Stimulated activated CD8-positive, alpha-beta memory T cell treated with anti-CD3 and anti-CD28 coated beads, Interleukin-2, amount 100 ng/mL, for 48 hours (primary cell): Measurements from ENCODE around the gene AIFM1.

Experiments used
- DNase-seq, 2 donors: peaks; one replicate each; pipeline ENCODE4 v3.0.0-alpha.2; 2020; ENCODE audit warnings: low read depth in 2 of 2

AIFM1 gene

DNA sequence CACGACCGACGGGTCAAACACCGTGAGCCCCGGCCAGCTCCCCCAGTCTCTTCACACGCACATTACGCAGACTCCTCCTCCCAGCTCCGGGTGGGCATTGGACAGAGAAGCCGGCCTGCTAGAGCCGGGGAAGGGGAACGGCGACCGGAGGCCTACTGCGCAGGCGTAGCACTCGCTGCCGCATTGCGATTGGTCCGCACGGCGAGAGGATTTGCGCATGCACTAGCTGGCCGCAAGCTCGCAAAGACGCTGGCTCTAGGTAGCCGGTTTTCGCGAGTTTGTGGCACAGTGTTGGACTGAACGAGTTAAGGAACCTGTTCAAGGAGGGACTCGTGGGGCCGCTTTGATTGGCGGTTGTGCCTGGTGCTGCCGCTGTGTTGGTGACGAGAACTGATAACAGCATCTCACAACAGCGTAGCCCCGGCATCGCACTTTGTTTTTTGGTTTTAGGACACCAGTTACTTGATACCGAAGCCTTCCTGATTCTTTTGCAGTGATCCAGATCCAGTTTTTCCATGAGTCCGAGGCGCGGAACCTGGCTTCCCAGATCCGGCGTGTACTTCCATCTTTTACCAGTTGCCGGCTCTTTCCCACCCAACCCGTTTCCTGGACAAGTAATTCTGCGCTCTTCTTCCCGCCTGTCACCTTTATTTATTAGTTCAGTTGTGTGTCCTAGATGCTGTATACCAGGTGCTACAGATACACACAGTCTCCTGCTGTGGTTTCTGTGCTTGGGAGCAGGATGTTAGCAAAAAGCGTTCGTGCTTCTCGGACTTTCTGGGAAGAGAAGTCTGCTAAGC, at the start of gene AIFM1:
AIFM1 (minus strand) TSS at position 139 of the 800 bp plus-strand sequence. CDS start 185 bp downstream, outside the sequence.
- peak; percentile 77 to 85 for DNase-seq

DNA sequence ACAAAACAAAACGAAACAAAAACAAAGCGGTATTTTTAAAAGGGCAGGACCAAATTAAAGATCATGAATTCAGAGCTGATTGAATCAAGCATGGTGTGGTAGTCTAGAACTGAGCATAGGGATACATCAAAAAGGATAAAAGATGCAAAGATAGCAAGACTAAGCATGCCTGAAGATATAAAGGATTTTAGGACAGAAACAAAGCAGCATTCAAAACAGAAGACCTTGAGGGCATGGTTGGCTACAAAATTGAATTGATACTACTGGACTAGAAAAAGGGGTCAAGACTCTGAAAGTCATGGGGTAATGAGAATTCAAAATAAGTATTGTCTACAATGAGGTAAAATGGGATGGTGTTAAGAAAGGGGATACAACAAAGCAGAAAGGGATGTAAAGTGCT, 47.7 kb upstream of the AIFM1 start:
- no peak for DNase-seq

DNA sequence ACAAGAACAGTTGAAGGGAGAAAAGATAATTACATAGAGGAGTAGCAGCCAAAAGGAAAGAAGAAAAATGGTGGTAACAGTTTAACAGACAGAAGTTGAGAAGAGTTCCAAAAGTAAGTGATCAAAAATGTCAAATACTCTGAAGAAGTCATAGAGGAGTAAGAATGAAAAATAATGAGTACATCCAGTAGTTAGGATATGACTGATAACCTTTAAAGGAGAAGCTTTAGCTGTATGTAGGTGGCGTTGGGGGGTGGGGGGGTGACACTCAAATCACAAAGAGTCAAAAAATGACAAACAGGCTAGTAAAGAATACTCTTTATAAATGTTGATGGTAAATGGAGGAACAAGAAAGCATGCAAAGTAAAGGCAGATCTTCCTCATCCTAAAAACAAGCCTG, 46.7 kb upstream of the AIFM1 start:
- DNase-seq = no peak

DNA sequence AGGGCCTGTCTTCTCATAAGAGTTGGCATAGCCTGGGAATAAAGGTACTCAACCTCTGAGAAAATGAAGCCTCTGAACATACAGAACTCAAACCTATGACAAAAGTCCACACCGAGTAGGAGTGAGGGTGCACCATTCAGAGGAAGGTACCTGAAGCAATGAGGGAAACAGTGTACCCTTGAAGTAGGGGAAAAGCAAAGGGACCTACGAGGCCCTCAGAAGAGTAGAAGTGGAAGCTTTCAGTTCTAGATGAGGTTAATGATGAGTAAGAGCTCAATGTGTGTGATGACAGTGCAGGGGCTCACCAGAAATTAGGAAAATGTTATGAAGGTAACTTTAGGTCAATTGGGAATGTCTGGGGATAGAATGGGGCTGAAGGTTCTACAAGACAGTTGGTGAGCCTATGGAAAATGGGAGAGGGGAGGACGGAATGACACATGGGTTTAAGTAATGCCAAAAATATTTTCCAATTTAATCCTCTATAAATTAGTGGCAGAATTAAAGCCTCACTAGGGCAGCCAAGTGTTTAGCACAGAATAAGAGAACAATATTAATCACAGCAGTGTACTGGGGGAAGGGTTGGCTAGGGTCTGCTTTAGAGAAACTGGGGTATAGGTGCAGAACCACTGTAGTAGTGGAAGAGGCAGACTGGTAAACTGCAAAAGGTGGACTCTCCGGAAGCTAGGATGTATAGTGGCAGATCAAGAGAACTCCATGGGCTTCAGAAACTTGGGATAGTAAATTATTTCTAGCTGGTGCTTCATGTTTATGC, 46.0 kb upstream of the AIFM1 start:
- DNase-seq = no peak

DNA sequence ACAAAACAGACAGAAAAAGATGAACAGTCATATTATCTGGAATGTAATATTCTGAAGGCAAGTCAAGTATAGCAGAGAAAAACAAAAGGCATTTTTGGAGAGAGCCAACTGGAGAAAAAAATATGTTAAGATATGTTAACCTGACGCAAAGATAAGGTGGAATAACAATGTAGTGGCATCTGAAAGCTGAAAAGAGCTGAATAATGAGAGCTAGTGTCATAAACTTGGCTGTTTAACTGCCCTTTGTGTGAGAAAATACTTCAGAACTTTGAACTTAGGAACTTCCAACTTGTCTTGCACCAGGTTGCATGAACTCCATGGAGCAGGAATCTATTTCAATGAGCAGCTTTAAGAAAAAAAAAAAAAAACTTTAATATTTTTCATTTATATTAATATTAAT, 39.0 kb upstream of the AIFM1 start:
- DNase-seq = no peak

DNA sequence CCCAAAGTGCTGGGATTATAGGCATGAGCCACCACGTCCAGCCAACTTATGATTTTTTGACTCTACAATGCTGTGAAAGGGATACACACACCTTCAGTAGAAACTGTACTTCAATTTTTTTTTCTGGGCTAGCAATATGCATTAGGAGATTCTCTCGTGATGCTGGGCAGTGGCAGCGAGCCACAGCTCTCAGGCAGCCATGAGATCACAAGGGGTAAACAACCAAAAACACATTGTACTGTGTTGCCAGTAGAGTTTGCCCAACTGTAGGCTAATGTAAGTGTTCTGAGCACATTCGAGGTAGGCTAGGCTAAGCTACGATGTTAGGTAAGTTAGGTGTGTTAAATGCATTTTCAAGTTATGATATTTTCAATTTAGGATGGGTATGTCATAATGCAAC, 31.8 kb upstream of the AIFM1 start:
- DNase-seq = no peak

DNA sequence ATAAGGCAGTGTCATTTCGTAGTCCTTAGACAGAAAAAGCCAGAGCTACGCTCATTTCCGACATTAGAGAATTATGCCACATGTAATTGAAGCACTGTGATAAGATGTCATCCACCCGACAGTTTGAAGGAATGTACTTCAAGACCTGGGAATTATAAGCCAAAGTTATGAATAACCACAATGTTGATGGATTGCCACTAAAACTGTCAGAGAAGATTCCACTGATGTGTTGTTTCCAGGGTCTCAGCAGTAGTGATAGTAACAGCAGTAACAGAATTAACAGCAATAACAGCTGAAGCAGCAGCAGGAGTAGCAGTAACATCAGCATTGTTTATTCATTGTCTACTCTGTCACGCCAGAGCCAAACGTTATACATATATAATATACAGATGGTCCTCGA, 30.8 kb upstream of the AIFM1 start:
- DNase-seq = no peak

DNA sequence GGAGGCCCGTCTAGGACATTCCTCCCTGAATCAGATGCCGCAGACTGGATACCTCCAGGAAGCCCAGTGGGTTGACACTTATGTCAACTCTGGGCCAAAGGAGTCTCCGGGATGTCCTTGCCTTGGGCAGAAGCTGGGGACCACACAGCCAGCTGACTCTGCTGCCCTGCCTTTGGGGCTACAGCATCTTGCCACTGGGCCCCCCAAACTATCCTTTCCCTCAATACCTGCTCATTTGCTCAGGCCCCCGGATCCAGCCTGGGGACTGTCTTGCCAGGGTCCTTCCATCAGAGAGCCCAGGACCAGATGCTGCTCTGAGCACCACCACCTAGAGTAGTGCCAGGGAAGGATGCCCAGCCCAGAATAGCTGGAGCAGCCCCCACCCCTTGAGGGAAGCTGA, 25.2 kb upstream of the AIFM1 start:
- no peak for DNase-seq

DNA sequence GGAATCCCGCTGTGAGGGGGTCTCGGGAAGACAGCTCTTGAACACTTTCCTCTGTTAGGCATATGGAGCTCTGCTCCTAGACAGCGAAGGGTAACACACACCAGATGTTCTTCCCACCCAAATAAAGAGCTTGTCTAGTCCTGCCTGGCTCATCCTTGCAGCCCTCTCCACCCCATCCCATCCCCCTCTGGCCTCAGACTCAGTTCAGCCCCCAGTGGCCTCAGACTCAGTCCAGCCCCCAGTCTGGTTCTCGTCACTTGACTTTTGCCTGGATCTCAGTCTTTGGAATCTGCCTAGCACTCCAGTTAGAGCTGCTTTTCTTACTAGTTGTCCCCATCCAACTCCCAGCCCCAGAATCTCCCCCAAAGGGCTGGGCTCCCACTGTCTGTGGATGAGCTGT, 21.0 kb upstream of the AIFM1 start:
- no peak for DNase-seq

DNA sequence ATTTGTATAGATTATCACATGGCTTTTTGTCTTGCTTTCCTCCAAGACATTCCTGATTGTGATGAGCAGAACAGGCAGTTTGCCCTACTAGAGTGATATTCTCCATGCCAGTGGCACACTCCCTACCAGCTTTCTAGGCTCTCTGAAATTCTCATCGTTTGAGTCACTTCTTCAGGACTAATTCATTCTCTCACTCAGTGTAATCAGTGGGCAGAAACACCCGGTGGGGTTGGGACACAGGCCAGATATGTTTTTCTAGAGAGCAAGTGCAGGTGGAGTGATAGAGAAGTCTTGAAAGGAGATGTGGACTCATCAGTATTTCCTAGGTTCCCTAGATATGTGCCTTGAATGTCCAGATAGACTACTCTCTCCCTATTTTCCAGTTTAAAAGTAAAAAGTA, 19.2 kb upstream of the AIFM1 start:
- DNase-seq = no peak

DNA sequence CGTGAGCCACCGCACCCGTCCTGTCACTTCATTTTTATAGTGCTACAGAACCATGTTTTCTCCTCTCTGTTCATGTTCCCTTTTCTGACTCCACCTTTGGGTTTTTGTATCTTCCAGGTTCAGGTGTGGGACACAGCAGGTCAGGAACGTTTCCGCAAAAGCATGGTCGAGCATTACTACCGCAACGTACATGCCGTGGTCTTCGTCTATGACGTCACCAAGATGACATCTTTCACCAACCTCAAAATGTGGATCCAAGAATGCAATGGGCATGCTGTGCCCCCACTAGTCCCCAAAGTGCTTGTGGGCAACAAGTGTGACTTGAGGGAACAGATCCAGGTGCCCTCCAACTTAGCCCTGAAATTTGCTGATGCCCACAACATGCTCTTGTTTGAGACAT, 18.5 kb upstream of the AIFM1 start:
- DNase-seq = no peak

DNA sequence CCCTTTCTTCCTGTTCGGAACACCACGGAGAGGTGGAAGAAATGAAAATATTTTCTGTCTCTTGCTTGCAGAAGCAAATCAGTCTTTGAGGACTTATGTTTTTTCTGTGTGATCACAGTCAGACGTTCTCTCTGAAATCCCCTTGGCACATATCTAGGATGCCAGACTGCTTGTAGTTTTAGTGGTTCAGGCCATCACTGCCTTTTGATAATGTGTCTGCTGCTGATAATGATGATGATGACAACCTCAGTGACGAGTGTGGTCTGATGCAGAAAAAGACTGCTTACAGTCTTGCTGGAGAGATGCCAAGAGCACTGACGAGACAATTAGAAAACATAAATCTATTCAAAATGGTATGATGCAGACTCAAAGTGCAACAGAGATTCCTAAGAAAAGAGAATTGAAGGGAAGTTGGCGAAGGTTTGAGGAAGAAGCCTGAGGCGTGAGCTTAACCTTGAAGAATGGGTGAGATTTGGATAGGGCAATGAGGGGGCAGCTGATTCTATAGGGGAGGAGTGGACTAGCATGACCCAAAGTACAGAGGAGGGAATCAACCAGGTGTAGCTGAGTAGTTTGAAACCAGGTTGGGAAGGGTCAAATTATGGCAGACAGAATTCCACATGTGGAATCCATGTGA, 14.1 kb upstream of the AIFM1 start:
- DNase-seq = no peak

DNA sequence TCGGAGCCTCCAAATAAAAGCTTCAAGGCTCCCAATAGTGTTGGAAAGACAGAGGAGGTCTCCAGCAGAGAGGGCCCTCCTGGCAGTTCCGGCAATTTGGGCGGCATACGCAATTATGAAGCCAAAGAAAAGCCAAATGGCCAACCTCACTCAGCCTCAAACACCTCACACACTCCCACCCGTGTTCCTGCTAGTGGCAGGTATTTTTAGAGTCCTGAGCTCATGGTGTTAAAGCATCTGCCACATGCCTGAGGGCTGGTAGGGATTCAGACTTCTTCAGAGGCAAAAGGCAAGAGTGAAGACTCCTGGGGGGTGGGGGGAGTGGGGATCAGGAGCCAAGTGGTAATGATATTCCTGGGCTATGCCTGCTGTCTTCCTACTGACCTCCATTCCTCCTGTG, 13.5 kb upstream of the AIFM1 start:
- no peak for DNase-seq

DNA sequence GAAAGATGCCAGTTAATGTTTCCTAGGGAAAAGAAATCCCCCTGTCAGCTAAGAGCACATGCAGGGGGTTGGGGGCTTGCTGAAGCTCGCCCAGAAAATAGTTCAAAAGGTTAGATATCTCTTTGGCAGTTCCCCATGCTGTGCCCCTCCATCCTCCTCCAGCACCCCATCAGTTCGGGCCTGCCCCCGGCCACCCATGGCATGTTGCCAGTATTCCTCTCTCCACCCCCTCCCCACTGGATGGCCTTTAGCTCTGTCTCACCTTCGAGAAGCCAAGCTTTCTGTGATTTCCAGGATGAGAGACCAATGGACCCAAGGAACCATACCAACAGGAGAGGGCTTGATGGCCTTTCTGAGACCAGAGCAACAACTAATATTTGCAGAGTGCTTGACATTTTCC, 11.3 kb upstream of the AIFM1 start:
- DNase-seq = no peak

DNA sequence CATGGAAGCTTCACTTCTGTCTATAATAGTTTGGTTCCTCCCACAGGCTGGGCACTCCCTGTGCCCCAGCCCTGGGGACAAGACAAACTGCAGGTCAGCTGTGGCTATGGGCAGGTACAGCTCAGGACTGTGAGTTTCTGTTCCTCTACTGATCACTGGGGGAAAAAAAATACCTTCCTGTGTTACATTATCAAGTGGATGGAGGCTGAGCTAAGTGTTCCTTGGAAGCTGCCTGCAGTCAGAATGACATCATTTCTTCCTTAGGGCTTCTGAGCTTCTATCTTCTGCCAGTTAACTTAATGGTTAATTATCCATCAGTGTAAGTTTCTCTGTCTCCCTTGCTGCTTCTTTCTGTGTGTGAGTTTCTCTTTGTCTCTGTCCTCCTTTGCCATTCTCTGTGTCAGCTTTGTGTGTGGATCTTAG, 10.7 kb upstream of the AIFM1 start:
- no peak for DNase-seq

DNA sequence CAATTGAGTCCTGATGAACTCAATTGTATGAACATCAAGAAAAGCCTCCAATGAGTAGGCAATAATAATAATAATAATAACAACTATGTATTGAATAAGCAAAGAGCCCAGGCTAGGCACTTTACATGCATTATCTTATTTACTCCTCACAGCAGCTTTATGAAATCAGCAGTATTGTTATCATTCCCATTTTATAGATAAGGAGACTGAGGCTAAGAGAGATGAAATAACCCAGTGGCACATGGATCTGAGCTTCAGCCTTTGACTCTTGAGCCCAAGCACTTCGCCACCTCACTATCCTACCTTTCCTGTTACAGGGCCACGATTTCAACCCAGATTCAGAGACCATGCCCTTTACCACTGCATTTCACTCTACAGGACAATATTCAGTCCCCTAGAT, 9.3 kb upstream of the AIFM1 start:
- no peak for DNase-seq

DNA sequence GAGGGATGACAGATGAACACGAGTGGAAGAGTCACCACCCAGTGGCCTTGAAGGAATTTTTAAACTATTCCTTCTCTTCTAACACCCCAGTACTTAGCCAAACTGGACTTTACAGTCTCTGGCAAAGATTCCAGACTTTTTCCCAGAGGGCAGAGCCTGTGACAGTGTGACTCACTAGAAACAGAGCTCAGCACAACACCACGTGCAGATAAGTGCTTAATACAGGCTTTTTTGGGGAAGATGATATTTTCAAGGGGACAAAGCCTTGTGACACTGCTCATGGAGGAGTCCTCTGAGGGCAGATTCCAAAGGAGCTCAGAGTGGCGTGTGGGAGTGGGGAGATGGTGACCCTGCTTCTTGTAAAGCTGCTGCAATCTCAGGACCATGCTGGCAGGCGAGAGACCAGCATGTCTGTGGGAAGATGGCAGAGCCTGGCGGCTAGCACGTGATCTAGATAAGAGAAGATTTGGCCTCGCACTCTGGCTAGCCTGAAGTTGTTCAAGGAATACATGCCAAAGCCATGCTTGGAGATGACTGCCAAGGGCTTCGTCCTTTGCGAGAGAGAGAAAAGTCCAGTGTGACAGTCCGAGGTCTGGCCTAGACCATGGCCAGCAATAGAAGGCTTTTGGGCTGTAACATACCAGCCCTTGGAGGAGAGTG, 8.5 kb upstream of the AIFM1 start:
- DNase-seq = no peak

DNA sequence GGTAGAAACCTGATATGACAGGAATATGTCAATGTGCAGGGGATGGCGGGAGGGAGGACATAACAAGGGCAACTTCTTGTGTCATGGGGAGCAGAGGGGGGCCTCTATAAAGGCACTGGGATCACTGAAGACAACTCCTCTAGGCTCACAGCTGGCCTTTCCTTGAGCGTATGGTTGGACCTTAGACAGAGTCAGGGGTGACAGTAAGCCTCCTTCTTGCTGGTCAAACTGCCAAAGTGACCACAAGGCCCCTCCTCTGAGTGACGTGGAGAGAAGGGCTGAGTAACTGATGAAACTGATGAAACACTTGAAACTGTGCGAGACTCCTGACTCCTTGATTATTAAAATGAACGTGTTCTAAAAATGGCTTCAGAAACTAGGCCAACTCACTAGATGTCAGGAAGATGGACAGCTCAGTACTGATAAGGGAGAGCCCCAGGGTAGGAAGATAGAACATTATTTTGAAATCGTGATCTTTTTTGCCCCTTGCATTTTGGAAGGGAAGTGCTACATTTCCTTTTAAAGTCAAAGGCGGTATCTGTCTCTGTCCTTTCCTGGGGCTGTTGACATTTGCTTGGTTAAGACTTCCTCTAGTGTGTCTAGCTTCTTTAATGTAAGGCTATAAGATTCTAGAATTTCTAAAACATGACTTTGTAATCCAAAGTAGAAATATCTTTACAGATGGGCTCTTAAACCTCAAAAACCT, 7.7 kb upstream of the AIFM1 start:
- peak in 1 of 2 donors; percentile 19 for DNase-seq

DNA sequence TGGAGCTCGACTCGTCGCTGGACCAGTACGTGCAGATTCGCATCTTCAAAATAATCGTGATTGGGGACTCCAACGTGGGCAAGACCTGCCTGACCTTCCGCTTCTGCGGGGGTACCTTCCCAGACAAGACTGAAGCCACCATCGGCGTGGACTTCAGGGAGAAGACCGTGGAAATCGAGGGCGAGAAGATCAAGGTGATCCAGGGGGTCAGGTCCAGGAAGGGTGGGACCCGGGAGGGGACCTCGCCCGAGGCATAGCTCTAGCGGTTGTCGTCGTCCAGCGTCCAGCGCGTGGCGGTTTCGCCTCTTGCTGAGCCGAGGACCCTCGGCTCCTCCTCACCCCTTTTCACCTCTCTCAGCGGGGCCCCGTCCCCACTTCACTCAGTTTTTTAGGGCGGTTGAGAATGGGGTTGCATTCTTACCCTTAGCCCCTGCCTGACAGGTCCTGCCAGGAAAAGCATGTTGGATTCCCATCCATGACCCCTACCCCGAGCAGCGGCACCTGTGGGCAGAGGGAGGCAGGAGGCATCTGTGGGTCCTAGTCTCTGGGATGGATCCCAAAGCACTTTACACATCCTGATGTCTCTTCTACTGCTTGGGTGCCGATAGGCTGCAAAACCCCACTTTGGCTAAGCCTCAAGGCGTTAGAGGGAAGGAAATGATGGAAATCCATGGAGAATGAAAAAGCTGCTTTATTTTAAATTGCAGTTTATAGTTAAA, 6.6 kb upstream of the AIFM1 start:
- DNase-seq = no peak

DNA sequence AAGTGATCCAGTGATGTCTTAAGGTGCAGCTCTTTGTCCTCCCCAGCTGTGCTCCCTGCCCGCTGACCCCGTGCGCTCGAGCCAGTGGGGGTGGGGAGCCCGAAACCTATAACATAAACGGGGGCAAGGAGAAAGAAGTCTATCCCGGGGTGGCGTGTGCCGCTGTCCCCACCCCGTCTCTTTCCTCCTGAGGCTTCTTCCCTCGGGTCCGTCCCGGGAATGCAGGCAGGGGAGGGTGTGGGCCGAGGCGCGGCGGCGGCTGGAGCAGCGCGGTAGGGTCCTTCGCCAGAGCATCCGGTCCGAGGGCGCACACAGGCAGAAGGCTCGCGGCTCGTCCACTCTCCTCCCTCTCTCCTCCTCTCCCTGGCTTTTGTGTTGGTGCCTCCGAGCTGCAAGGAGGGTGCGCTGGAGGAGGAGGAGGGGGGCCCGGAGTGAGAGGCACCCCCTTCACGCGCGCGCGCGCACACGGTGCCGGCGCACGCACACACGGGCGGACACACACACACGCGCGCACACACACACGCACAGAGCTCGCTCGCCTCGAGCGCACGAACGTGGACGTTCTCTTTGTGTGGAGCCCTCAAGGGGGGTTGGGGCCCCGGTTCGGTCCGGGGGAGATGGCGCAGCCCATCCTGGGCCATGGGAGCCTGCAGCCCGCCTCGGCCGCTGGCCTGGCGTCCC, 5.9 kb upstream of the AIFM1 start, which contains the start of gene RAB33A:
RAB33A (plus strand) TSS at position 517 of the 681 bp plus-strand sequence; CDS start at position 618, 101 bp downstream.
- DNase-seq = peak in 1 of 2 donors; percentile 7
